GM23338 (cell line): Measurements from ENCODE around the gene ZFYVE21. TPM values are rescaled to one million over a fixed set of nuclear protein-coding genes. Genes with fewer than 3 reads are reported as not detected.

Experiments used
- ATAC-seq: fragments of 200-7000 bp; cut with Tn5 transposase; 3 replicates; pipeline ENCODE4 v1.9.1; 2020
- DNase-seq: peaks from one replicate; pipeline ENCODE4 v3.0.0-alpha.2; 2015; ENCODE audit warnings: low spot score
- H2AFZ ChIP-seq: fragments of 200-600 bp; sonication (generic); 2 replicates; pipeline ENCODE4 v1.8.0; 2016; ENCODE audit warnings: antibody characterized with exemption, mild to moderate bottlenecking, moderate library complexity
- H3F3A ChIP-seq: fragments of 200-600 bp; sonication (generic); replicated peaks from 2 replicates; pipeline ENCODE4 v1.8.0; 2017; ENCODE audit warnings: antibody characterized with exemption, mixed run types, low read depth
- H3K27ac ChIP-seq: fragments of 200-600 bp; sonication (generic); 2 replicates; pipeline ENCODE4 v1.6.1; 2016; ENCODE audit warnings: low read depth
- H3K27me3 ChIP-seq: fragments of 200-600 bp; sonication (generic); 2 replicates; pipeline ENCODE4 v1.8.0; 2016; ENCODE audit warnings: mild to moderate bottlenecking, mixed run types, moderate library complexity; ENCODE audit not compliant: insufficient read depth
- H3K36me3 ChIP-seq: fragments of 200-600 bp; sonication (generic); 2 replicates; pipeline ENCODE4 v1.8.0; 2016; ENCODE audit warnings: mild to moderate bottlenecking; ENCODE audit not compliant: insufficient read depth
- H3K4me1 ChIP-seq: fragments of 200-600 bp; sonication (generic); 2 replicates; pipeline ENCODE4 v1.8.0; 2016; ENCODE audit warnings: mild to moderate bottlenecking, moderate library complexity; ENCODE audit not compliant: insufficient read depth
- H3K4me2 ChIP-seq: fragments of 200-600 bp; sonication (generic); 2 replicates; pipeline ENCODE4 v1.7.1; 2017; ENCODE audit warnings: mixed run types
- H3K4me3 ChIP-seq: fragments of 200-600 bp; sonication (generic); 2 replicates; pipeline ENCODE4 v1.6.1; 2016; ENCODE audit warnings: mixed run types
- H3K79me2 ChIP-seq: fragments of 200-600 bp; sonication (generic); replicated peaks from 2 replicates; pipeline ENCODE4 v1.8.0; 2017; ENCODE audit warnings: mild to moderate bottlenecking; ENCODE audit not compliant: insufficient read depth
- H3K9me2 ChIP-seq: fragments of 200-600 bp; sonication (generic); 2 replicates; pipeline ENCODE4 v1.8.0; 2017; ENCODE audit not compliant: insufficient read depth
- H4K20me1 ChIP-seq: fragments of 200-600 bp; sonication (generic); replicated peaks from 2 replicates; pipeline ENCODE4 v1.8.0; 2017; ENCODE audit warnings: mild to moderate bottlenecking; ENCODE audit not compliant: insufficient read depth
- H3K27ac Mint-ChIP-seq: 2 replicates; pipeline ENCODE4 v1.8.0; 2020; ENCODE audit warnings: inconsistent platforms, mild to moderate bottlenecking, moderate library complexity, mixed read lengths
- H3K27me3 Mint-ChIP-seq: 3 replicates; pipeline ENCODE4 v1.8.0; 2022; ENCODE audit warnings: low read depth, mild to moderate bottlenecking, moderate library complexity, mixed read lengths, inconsistent platforms; ENCODE audit not compliant: insufficient read depth, poor library complexity
- H3K36me3 Mint-ChIP-seq: 3 replicates; pipeline ENCODE4 v1.8.0; 2021; ENCODE audit warnings: low read depth, mild to moderate bottlenecking, inconsistent platforms, moderate library complexity, mixed read lengths
- H3K4me1 Mint-ChIP-seq: 3 replicates; pipeline ENCODE4 v1.8.0; 2020; ENCODE audit warnings: mild to moderate bottlenecking, inconsistent platforms, mixed read lengths
- H3K4me3 Mint-ChIP-seq: 3 replicates; pipeline ENCODE4 v1.8.0; 2021; ENCODE audit warnings: moderate library complexity, mild to moderate bottlenecking, inconsistent platforms, mixed read lengths
- H3K9me3 Mint-ChIP-seq: 3 replicates; pipeline ENCODE4 v1.8.0; 2020; ENCODE audit warnings: moderate library complexity, mild to moderate bottlenecking, inconsistent platforms, mixed read lengths
- CREB1 ChIP-seq: fragments of 250-450 bp; sonication (Bioruptor Pico); IDR thresholded peaks from 2 replicates; pipeline ENCODE4 v1.5.0; 2020; ENCODE audit warnings: low read depth, mild to moderate bottlenecking, moderate library complexity
- CTCF ChIP-seq, 2 experiments: fragments of 200-600 bp in 1 of 2; sonication (generic) in 1 of 2; conservative IDR thresholded peaks; 2 replicates each; pipeline versions ENCODE4 v1.5.1 to v1.6.1; 2016 to 2017; ENCODE audit warnings: antibody characterized with exemption in 2 of 2, low read depth in 2 of 2, mild to moderate bottlenecking in 2 of 2, moderate library complexity in 1 of 2
- ETS1 ChIP-seq: IDR thresholded peaks from 2 replicates; pipeline ENCODE4 v1.6.1; 2016; ENCODE audit warnings: antibody characterized with exemption
- EZH2 ChIP-seq: fragments of 200-600 bp; sonication (generic); IDR thresholded peaks from one replicate; pipeline ENCODE4 v1.8.0; 2017; ENCODE audit warnings: antibody characterized with exemption, mild to moderate bottlenecking, low read depth; ENCODE audit not compliant: unreplicated experiment
- EZH2phosphoT487 ChIP-seq: fragments of 200-600 bp; sonication (generic); IDR thresholded peaks from one replicate; pipeline ENCODE4 v1.8.1; 2018; ENCODE audit warnings: antibody characterized with exemption; ENCODE audit not compliant: unreplicated experiment
- JUNB ChIP-seq: IDR thresholded peaks from one replicate; pipeline ENCODE4 v1.6.1; 2016; ENCODE audit warnings: antibody characterized with exemption; ENCODE audit not compliant: unreplicated experiment
- NANOG ChIP-seq: IDR thresholded peaks from 2 replicates; pipeline ENCODE4 v1.6.1; 2016; ENCODE audit warnings: antibody characterized with exemption, borderline replicate concordance
- POLR2AphosphoS5 ChIP-seq: IDR thresholded peaks from 2 replicates; pipeline ENCODE4 v1.6.1; 2016; ENCODE audit warnings: antibody characterized with exemption, low read depth
- REST ChIP-seq: IDR thresholded peaks from one replicate; pipeline ENCODE4 v1.6.1; 2018; ENCODE audit warnings: antibody characterized with exemption; ENCODE audit not compliant: unreplicated experiment
- STAT1 ChIP-seq: IDR thresholded peaks from one replicate; pipeline ENCODE4 v1.6.1; 2016; ENCODE audit warnings: antibody characterized with exemption; ENCODE audit not compliant: unreplicated experiment
- ZNF114 ChIP-seq: fragments of 250-450 bp; sonication (Bioruptor Pico); IDR thresholded peaks from 2 replicates; pipeline ENCODE4 v1.5.0; 2020; ENCODE audit warnings: mild to moderate bottlenecking, moderate library complexity
- ZNF331 ChIP-seq: fragments of 250-450 bp; sonication (Bioruptor Pico); IDR thresholded peaks from 2 replicates; pipeline ENCODE4 v1.5.0; 2020; ENCODE audit warnings: low read depth, mild to moderate bottlenecking, moderate library complexity
- ZNF462 ChIP-seq: fragments of 250-450 bp; sonication (Bioruptor Pico); IDR thresholded peaks from 2 replicates; pipeline ENCODE4 v1.5.0; 2020; ENCODE audit warnings: mild to moderate bottlenecking, moderate library complexity
- polyA plus RNA-seq: library from polyadenylated mRNA; unstranded; fragments of >200 nt; fragmentation: Nextera tagmentation; extraction: Ambion mirVana; gene quantifications from 2 replicates; pipeline ENCODE4 v1.2.1, GENCODE V29; 2016
- total RNA-seq: library from RNA; depleted of rRNA; stranded (reverse); fragments of >200 nt; shearing (Covaris generic); gene quantifications from 2 replicates; pipeline ENCODE4 v1.2.3, GENCODE V29; 2014

The ZFYVE21 gene
- total and polyA plus RNA-seq, 2 experiments from 2014 or later, result 88.0 to 89.6 TPM

GRCh38 chr14:103707329-103708263 lies 8.0 kb upstream of the ZFYVE21 start:
- no peak overlapping the region for H3K4me3 ChIP-seq
- H3K4me2 ChIP-seq, result no peak overlapping the region
- no peaks in the 10 kb centered on the region for H3K9me3 Mint-ChIP-seq
- H3K9me2 ChIP-seq, result no peaks in the 10 kb centered on the region
- DNase-seq, result no peak
- TF ChIP-seq STAT1 (no peak), CREB1 (CRISPR knock-in tag) (no peak), ZNF331 (CRISPR knock-in tag) (no peak), ETS1 (no peak), ZNF114 (CRISPR knock-in tag) (no peak), CTCF (conservative IDR thresholded peaks at IDR 0.05; ENCODE audit: low read depth in 2 of 2) (no peak), NANOG (no peak), JUNB (no peak), EZH2 (no peak), REST (no peak), POLR2AphosphoS5 (no peak; the same call in 1 of the 2 replicates), EZH2phosphoT487 (no peak), ZNF462 (no peak)
- no peak overlapping the region for H3K27ac Mint-ChIP-seq
- H3F3A ChIP-seq, result peaks cover 16% of the 10 kb centered on the region
- peaks cover 23% of the 10 kb centered on the region for H3K4me1 Mint-ChIP-seq
- peaks cover 24% of the 10 kb centered on the region for H3K27me3 Mint-ChIP-seq
- H3K4me1 ChIP-seq, result peaks cover 8% of the 10 kb centered on the region
- no peak overlapping the region for H2AFZ ChIP-seq
- H3K27ac ChIP-seq, result no peak overlapping the region
- H3K79me2 ChIP-seq, result no peaks in the 10 kb centered on the region
- 0 out of 2 replicates have a peak, but pooled peaks cover 5% of the 10 kb centered on the region for H3K36me3 ChIP-seq
- no peak overlapping the region for H3K4me3 Mint-ChIP-seq
- H4K20me1 ChIP-seq, result peaks cover 18% of the 10 kb centered on the region
- no peak for ATAC-seq
- H3K36me3 Mint-ChIP-seq, result peaks cover 56% of the 10 kb centered on the region
- H3K27me3 ChIP-seq, result no peaks in the 10 kb centered on the region
